LNCaP clone FGC (cell line): Measurements from ENCODE around the gene AOPEP.

ENCODE experiments used
- DNase-seq: peaks from one replicate; pipeline ENCODE4 v3.0.0-alpha.2; 2011; ENCODE audit warnings: low read depth
- H3K4me3 ChIP-seq: 2 replicates; pipeline ENCODE4 v1.5.1; 2011; ENCODE audit warnings: mild to moderate bottlenecking, low read depth, low read length, control low read depth
- TF ChIP-seq, protein P1 (sequence below): IDR thresholded peaks from 2 replicates; pipeline ENCODE4 v1.5.1; 2012; ENCODE audit warnings: mild to moderate bottlenecking; ENCODE audit not compliant: control insufficient read depth, insufficient read depth; ENCODE audit errors: extremely low read depth

AOPEP gene

DNA sequence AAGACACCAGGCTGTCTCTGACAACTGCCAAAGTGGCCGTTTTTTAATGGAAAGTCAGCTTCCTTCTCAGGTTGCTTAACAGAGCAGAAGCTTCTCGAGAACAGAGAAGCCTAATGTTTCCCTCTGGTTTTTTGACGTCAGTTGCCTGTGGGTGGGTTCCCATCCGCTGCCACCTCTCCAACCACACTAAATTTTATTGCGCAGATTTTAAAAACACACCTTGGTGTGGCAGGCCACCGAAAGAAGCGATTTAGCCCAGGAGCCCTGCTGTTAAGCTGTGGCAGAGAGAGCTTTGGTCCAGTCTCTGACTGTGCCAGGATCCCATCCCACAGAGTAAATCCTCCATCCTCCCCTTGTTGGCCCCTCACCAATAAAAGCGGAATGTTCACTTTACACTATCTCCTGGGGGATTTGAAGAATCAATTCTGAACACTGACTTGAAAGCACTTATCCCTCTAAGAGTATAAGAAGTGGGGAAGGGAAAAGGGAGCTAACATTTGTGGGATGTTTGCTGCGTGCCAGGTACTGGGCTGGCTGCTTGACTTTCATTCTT, 181.6 kb downstream of the AOPEP start:
- DNase-seq = no peak
- TF ChIP-seq, protein P1, sequence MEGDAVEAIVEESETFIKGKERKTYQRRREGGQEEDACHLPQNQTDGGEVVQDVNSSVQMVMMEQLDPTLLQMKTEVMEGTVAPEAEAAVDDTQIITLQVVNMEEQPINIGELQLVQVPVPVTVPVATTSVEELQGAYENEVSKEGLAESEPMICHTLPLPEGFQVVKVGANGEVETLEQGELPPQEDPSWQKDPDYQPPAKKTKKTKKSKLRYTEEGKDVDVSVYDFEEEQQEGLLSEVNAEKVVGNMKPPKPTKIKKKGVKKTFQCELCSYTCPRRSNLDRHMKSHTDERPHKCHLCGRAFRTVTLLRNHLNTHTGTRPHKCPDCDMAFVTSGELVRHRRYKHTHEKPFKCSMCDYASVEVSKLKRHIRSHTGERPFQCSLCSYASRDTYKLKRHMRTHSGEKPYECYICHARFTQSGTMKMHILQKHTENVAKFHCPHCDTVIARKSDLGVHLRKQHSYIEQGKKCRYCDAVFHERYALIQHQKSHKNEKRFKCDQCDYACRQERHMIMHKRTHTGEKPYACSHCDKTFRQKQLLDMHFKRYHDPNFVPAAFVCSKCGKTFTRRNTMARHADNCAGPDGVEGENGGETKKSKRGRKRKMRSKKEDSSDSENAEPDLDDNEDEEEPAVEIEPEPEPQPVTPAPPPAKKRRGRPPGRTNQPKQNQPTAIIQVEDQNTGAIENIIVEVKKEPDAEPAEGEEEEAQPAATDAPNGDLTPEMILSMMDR = no peak
- no peak overlapping the region for H3K4me3 ChIP-seq

DNA sequence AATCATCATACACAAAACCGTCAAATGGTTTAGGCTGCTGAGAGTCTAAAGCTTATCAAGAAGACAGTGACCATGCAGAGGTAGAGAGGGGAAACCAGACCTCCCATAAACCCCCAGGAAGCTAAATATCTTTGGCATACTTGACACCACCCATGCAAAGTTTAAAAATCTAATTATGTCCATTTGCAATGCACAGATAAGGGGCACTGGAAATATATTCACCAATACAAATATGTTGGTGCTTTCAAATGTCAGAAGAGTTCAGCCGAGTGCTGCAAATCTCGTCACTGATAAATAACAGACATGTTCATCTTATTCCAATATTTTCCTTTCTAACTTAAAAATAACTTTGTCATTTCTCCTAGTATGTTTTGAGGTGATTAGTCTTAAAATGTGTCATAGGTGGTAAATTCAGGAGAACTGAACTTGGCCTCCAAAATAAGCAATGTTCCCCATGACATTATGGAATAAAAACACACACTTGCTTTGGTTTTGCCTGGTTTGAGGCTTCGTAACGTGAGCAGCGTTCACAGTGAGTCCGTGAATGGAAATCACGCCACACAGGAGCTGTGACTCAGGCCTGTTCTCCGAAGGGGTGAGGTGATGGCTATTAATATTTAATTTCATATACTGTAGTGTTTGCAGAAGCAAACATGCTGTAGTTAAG, 182.2 kb downstream of the AOPEP start:
- TF ChIP-seq, protein P1 = no peak
- H3K4me3 ChIP-seq = no peak overlapping the region
- DNase-seq = no peak

DNA sequence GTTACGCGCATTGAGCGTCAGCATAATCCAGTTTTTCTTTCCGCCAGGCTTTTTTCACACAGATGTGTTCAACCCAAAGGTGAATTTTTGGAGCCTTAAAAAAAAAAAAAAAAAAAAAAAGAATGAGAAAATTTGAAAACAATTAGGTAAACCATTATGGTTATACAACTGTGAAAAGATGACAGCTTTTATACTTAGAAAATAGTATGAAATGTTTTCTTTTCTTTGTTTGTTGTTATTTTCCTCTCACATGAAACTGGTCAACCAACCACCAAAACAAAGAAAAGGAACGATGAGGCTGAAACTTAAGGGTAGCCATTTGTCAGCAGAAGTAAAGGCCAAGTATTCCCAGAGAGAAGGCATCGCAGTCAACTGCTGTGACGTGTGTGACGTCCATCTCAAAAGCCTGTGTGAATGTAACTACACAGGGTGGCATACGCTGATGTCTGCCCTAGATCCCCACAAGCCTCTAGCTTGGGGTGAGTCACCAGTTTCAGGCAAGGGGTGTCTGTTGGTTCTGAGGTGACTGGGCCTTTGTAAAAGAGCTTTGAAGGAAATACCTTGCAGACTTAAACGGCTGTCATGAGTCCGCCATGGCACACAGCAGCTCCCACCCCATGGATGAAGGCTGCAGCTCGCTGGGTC, 182.9 kb downstream of the AOPEP start:
- H3K4me3 ChIP-seq = no peak overlapping the region
- DNase-seq = no peak
- TF ChIP-seq, protein P1 = no peak

DNA sequence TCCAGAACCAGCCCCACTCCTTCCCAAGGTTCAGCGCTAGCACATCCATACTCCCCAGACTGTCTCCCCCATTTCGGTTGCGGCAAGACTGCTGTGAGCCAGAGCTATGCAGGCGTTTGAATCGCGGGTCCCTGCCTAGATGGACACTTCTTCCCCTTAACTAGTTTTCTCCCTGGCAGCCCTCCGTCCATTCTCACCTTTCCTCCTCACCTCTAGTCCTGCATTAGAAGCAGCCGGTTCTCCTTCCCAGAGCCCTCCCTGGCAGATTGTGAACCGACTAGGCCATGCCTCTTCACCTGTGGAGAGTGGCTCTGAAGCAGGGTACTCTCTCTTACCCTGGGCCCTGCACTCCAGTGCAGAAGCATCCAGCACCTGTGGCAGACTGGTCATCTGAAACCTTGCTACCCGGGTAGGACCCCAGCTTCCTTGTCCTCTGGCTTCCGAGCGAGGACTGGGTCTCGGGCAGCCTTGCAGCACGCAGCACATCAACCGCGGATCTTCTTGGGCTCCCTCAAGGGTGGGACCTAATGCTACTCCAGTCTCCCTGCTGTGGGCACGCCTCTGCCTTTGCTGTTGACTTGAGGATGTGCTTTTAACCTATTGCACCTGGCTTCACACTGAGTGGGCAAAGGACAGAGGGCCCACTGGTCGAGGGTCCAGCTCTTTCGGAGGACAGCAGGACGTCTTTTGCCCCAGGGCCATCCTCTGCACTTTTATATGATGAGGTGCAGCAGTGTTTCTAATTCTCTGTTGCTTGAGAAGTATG, 183.6 kb downstream of the AOPEP start:
- DNase-seq = no peak
- H3K4me3 ChIP-seq = no peak overlapping the region
- TF ChIP-seq, protein P1 = no peak

DNA sequence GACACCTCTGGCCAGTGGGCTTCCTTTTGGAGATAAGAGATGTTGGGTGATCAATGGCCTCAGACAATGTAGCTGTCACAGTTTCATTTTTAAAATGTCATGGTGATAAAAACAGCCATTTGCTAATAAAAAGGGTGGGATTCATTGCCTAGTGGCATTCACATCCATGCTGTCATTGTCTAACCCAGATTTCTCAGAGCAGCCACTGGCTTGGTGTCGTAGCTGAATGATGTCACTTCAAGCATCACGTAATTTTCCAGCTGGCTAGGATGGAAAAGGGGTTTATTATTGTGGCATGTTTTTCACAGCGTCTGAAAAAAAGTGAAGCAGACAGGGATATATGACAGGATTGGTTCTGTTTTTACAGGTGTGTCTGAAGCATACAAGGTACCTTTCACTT, 184.7 kb downstream of the AOPEP start:
- no peak for DNase-seq
- no peak overlapping the region for H3K4me3 ChIP-seq
- TF ChIP-seq, protein P1 = no peak

DNA sequence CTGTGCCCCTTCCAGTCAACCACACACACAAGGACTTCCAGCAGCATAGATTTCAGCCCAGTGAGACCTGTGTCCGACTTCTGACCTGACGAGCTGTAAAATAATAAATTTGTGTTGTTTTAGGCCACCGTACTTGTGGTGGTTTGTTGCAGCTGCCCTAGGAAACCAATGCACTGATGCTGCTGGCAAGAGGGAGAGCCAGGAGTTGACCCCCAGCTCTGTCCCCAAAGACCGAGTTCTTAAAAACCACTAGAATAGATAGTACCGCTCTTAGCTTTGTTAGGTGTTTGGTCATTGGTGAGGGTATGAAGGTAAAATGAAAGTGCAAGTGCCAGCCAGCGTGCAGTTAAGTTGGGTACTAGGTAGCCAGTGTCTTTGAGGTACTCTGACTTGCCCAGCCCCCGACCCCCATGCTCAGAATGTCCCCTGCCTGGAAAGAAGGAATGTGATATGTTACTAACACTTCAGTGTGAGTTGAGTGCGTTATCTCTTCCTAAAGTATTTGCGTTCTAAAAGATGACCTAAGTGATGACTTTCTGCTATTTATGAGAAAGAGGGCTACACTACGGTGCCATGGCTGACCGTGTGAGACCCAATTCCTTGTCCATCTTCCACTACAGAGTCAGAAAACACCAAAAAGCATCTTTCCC, 185.6 kb downstream of the AOPEP start:
- no peak for DNase-seq
- no peak overlapping the region for H3K4me3 ChIP-seq
- TF ChIP-seq, protein P1 = no peak
